Measurements from ENCODE around the gene SLC30A3.
"Not testable (repeated sequence)": the region's sequence is repeated elsewhere in the genome, so short reads cannot be mapped to it uniquely, and the experiment has no call there.

The SLC30A3 gene

DNA sequence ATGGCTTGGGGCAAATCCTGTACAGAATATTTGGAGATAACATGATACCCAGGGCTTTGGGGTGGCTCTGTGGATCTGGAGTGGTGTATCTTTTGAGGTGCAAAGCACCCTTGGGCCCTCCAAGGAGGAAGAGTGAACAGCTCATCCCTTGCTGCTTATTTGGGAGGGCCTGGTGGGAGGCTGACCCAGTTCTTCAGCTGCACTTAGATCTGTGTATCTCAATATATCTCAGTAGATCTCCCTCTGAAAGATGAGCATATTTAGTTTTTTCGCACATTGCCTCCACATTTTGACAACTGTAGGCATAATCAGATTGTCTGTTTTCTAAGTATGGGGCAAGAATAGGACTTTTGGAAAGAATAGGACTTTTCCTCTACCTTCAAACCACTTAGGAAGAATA lies 22.1 kb upstream of the SLC30A3 start:
- DNase-seq = no peak

- no peak for DNase-seq
Observed at GRCh38 chr2:27282892-27283291, 20.0 kb upstream of the SLC30A3 start.

DNA sequence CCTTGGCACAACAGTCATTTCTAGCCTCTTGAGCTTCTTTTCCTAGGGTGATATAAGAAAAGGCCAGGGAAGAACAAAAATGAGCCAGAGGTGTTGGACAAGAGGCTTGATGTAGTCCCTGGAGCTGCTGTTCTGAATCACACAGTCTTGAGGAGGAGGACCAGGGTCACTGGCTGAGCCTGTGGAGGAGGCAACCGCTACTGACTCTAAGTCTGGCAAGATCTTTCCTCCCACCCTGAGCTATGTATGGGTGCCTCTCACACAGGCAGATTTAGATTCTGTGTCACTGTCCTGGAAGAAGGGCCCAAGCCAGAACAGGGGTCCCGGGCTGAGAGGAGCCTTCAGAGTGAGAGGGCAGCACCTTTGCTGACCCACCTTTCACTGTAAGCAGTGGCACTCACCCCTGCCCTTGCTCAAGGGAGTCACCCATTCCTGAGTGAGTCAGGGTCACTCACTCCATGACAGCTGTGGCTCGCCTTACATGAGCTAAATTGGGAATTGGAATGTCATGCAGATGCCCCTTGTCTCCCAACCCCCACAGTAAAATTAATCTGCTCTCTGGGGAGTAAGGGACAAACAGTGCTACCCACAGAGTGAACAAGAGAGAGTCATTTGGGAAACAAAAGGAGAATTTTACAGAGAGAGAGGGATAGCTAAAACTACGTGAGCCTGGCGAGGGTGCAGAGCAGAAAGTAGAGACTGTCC lies 19.2 kb upstream of the SLC30A3 start, which contains the start of gene TRIM54:
Gene TRIM54, plus strand, starts transcription at position 575 of the 705 bp plus-strand sequence. CDS start 303 bp downstream, outside the sequence.
- DNase-seq = no peak

- DNase-seq = no peak
Observed at GRCh38 chr2:27281442-27281841, 18.6 kb upstream of the SLC30A3 start.

DNA sequence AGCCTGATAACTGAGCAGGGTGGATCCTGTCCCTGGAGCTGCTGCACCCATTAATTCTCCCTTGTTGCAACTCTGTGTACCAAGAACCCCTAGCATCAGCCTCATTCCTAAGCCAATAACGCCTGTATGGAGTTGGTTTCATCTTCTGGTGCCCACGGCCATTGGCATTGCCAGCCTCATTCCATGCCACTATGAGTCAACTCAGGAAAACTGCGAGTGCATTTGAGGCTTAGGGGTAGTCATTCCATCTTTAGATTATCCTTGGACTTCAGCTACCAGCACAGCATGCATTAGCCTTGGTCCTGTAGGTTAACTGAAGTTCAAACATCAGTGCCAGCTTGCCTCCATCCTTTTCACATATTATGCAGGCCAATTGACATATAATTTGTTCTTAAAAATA lies 18.0 kb upstream of the SLC30A3 start:
- DNase-seq = no peak

DNA sequence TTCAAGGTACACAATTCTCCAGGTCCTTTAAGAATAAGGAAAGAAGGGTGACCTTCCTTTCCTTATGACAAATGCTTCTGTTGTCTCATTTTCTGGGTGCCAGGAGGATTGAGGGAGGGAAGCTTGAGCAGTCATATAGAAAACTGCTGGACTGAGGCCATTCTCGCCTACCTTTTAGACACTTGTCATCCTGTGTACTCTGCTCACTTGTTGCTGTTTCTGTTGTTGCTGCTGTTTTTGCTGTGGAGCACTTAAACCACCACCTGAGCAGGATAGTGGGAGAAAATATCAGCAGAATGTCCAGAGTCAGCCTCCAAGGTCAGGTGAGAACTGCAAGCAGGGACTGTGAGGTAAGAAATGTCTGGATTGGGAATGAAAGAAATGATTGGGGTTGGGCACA lies 15.2 kb upstream of the SLC30A3 start:
- DNase-seq = no peak

- no peak for DNase-seq
Observed at GRCh38 chr2:27275211-27276150, 12.6 kb upstream of the SLC30A3 start, which contains the start of gene DNAJC5G. Gene DNAJC5G (plus strand): TSS chr2:27275433. CDS start chr2:27276729, 1,296 bp downstream.

GRCh38 chr2:27272537-27273522 lies 10.0 kb upstream of the SLC30A3 start:
- DNase-seq = not testable (repeated sequence)

DNA sequence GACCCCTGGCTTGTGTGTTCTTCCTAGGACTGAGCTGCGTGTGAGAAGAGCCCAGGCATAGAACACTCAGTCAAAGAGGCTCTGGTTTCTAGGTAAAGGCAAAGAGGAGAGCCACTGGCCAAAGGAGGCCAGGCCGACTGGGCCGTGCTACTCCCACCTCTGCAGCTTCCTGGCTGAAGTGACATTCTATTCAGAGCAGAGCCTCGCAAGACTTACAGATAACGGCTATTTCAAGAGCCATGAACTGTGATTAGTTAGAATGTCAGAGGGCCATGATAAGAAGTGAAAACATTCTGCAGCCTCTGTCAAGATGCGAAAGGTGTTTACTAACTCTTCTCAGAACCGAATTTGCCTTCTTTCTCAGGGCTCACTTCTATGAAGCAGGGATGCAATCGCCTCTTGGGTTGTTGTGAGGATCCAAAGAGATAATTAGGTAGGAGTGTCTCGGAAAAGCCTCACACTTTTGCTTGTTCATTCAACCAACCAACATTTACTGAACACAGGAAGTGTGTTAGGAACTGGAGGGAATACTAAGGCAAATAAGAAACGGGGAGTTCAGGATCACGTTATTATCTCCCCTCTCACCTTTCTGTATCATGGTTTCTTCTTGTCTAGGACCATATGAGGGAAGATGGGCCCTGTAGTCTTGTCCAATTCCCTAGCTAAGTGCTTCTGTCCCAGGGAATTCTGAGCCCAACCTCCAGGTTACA lies 8.9 kb upstream of the SLC30A3 start:
- DNase-seq = no peak

- no peak for DNase-seq
Observed at GRCh38 chr2:27270670-27271069, 7.8 kb upstream of the SLC30A3 start.

DNA sequence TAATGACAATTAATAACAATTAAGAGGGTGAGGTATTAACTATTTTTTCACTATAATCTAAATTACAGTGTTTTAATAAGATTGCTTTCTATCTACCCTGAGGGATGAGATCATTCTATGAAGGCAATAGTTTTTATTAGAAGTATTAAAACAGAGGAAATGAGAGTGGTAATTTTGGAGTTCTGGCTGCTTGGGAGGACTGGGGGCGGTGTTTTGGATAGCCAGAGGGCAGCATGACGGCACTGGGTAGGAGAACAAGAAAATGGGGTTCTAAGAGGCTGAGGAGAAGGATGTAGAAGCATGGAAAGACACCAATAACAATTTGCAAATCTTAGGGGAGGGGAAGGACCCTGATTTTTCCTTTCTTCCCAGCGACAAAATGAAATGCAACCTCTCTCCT lies 7.3 kb upstream of the SLC30A3 start:
- DNase-seq = no peak

- not testable (repeated sequence) for DNase-seq
Observed at GRCh38 chr2:27268296-27268695, 5.4 kb upstream of the SLC30A3 start.

GRCh38 chr2:27265536-27265870 lies 2.7 kb upstream of the SLC30A3 start:
- DNase-seq = no peak

DNA sequence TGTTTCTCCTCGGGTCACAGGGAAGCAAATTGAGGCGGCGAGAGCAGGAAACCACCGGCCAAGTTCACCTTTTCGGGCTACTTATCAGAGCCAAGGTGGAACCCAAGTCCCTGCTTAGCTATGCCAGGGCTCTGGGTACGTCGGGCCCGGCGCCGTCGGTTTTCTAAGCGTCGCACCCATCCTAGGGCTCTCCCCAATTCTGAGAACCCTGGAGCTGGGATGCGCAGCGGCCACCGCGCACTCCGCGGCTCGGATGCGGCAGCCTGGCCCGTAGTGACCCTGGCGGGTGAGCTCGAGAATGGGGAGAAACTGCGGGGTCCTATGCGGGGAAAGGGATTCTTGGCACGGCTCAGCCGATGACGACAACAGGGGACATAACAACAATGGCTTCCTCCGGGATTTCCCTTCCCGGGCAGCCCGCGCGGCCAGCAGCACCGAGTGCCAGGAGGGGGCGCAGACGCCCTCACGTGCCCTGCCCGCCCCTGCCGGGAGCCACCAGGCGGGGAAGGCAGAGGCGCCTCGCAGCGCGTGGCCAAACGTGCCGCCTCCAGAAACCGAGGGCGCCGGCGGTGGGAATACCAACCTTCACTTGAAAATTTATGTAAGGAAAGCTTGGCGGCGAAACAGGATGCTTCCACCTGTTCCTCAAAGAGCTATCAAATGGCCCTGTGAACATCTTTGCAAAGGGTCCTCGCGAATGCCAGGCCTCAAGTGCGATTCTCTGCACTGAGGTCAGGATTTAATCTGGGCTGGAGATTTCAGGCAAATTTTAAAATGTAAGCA lies 2.1 kb upstream of the SLC30A3 start:
- DNase-seq = peak; percentile 19

GRCh38 chr2:27264253-27264752 lies 1.5 kb upstream of the SLC30A3 start:
- DNase-seq = no peak

- DNase-seq = no peak
Observed at GRCh38 chr2:27263287-27264252, 723 bp upstream of the SLC30A3 start.

DNA sequence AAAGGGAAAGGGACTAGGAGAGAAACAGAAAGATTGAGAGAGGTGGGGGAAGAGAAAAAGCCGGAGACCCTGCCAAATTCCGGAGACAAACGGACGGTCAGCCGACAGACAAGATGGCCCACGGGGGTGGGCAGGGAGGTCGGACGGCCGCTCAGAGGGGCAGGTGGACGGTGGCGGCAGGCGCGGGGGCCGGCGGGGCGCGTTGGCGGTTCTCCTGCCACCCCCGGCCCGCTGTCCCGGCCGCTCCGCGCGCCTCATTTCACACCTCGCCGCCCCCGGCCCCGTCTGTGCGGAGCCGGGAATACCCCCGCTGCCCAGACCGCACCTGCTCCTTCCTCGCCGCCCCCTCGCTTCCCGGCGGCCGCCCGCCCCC lies 935 bp downstream of the SLC30A3 start:
- no peak for DNase-seq

GRCh38 chr2:27261241-27261925 lies 1.5 kb downstream of the SLC30A3 start:
- DNase-seq = no peak

GRCh38 chr2:27258051-27258450 lies 4.8 kb downstream of the SLC30A3 start:
- DNase-seq = no peak

Measured in NCI-H774 (cell line).